Effector CD8-positive, alpha-beta T cell (primary cell): ENCODE data around the gene RASD1.

Experiments used
- DNase-seq: peaks from one replicate; lab custom pipeline; 2025; lab: John Stamatoyannopoulos, UW

The RASD1 gene

DNA sequence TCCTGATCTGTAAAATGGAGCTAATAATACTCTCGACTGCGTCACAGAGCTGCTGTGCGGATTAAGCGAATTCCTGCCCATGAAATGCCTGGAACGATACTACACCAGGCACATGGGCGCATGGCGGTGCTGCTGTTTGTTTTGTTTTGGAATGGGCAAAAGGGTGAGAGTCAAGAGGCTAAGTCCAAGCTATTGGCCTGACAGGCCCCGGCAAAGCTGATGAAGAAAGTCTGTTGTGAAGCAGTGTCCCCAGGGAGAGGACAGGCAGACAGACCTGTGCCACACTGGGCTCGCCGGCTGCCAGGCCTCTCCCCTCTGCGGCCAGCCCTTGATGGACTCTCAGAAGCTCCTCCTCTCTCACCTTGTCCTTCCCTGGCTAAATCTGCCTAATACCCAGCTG lies 31.3 kb upstream of the RASD1 start:
- DNase-seq = no peak

DNA sequence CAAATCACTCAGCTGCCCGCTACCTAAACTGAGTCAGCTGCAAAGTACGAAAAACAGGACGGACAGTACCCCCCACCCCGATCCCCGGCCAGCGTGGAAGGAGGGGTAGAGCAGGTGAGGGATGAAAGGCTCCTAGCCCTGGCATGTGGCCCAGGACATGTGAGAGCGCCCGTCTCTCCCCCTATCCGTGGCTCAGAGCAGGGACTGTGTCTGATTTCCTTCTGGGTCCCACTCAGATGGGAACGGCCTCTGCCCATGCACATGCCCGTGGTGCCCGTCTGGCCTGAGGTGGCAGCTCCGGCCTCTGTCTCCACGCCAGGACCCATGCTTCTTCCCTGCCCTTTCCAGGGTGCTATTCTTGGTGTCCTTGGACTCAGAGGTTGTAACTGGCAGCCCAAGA lies 30.2 kb upstream of the RASD1 start:
- DNase-seq = no peak

DNA sequence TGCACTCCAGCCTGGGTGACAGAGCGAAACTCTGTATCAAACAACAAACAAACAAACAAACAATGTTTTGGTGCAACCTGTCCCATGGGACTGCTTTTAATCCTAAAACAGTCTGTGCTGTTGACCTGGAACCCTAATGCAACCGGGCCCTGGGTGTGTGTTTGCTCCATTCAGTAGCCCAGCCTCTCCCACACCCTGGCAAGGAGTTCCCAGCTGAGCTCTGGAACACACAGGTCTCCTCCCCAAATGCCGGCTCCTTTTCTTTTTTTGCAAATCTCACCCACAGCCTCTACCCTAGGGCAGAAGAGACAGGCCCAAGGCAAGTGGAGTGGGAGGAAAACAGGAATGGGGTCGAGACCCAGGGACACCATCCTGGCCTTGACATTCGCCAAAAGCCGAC lies 29.8 kb upstream of the RASD1 start:
- DNase-seq = no peak

DNA sequence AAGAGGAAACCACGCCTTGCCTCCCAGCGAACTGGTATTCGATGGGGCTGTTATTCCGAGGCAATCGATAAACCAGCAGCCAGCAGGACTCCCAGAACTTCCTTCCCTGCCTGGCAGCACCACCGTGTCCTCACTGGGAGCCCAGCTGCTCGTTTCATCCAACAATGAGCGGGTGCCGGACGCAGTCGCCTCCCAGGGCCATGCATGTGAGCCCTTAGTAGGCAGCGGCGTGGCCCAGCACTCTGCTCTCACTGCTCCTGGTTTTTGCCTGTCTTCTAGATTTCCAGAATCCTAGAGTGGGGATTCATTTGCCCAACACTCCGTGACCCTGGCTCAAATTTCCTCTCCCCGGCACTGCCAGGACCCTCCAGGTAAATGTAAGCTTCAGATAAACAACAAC lies 29.1 kb upstream of the RASD1 start:
- no peak for DNase-seq

DNA sequence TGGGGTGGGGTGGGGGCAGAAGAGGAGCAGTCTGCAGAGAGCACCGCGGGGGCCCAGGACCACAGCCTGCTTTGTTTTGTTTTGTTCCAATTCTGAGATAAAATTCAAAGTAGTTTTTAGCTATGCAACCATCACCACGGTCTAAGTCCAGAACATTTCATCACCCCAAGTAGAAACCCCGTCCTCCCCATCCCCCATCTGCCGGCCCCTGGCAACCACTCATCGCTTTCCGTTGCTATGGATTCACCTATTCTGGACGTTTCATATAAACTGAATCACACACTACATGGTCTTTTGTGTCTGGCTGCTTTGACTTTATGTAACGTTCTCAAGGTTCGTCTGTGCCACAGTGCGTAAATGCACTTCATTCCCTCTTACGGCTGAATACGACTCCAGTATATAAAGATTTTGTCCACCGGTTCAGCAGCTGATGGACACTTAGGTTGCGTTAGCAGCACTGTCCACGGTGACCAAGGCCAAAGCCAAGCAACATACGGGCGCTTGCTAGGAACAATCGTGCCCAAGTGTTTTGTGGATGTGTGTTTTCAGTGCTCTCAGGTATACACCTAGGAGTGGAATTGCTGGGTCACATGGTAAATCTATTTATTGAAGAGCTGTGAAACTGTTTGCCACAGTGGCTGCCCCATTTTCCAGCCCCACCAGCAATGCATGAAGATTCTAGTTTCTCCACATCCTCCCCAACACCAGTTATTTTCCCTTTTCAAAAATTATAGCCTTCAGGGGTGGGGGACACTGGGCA lies 27.7 kb upstream of the RASD1 start:
- no peak for DNase-seq

DNA sequence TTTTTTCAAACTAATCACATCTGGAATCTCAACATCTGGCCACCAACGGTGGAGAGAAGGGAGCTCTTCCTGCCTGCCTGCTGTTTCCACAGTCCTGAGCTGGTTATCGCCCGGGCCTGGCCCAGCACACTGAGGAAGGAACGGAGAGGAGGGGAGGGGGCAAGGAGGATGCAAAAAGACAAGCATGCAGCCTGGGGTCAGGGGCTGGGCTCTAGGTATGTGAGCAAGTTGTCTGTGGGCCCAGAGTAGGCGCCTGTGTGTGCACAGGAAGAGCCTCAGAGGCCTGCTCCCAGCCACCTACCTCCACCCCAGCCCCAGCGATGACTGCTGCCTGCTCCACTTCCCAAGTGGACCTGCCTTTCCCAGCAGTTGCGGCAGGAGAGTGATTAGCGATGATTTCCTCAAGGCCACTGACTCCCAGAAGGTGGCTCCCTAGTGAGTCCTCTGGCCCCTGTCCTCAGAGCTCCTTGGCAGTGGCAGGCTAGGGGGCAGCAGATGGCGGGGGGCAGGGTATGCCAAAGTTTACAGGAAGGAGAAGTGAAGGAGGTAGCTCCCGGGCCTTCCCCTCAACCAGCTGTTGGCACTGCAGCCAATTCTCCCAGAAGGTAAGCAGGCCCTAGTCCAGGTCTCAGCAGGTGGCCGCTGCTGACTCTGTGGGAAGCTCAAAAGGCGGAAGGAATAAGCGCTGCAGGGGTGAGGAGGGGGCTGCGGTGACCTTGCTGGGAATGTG lies 27.0 kb upstream of the RASD1 start:
- DNase-seq = no peak

DNA sequence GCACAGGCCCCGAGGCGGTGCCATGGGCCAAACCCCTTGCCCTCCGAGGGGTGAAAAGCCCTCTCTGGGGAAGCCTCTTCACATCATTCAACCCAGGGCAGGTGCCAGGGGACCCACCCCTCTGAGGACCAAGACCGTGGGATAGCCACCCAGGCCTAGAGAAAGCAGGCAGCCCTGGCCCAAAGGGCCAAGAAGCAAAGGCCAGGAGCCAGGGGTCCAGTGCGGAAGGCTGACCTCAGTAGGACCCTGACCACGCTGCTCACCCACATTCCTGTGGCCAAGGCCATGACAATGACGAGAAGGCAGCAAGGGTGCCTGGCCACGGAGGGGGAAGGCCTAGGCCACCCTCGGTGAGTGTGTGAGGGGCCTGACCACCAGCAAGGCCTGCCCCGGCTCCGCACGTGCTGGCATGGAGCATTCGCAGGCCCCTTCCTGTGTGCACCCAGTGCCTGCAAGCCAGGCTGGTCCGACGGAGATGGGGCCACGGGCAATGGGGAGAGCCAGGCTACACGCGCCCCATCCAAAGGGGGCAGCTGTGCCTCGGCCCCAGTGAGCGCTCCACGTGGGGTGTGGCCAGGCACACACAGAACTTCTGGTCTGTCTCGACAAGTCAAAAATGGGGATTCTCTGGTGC lies 24.5 kb upstream of the RASD1 start:
- DNase-seq = no peak

DNA sequence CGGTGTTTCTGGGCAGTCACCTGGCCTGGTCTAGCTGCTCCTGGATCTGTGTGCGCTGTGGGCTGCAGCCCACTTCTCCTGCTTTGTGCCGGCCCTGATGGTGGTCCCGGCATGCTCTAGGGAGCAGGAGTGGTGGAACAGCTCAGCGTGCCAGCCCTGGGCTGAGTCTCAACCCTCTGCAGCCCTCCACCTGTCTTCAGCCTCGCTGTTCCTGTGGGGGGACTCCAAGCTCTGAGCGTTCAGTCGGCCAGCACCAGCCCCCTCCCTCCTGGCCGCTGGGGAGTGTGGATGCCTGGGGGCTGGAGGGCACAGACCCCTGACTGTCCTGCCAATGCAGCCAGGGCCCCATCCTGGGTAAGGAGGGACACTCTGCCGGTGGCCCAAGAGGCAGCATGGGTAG lies 23.7 kb upstream of the RASD1 start:
- no peak for DNase-seq

DNA sequence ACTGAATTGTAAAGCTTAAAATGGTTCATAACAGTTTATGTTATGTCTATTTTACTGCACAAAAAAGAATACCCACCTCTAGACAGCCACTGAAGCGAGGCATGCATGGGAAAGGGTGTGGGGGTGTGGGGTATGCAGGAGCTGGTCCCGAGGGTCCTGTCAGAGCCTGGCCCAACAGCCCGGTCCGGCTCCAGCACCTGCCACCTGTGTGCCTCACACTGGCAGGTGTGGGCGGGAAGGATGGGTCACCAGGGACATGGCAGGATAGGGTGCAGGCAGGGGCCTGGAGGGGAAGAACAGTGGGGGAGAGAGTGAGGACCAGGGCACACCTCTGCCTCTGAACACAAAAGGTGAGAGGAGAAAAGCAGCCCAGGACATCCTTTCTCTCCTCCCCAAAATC lies 22.8 kb upstream of the RASD1 start:
- DNase-seq = no peak

DNA sequence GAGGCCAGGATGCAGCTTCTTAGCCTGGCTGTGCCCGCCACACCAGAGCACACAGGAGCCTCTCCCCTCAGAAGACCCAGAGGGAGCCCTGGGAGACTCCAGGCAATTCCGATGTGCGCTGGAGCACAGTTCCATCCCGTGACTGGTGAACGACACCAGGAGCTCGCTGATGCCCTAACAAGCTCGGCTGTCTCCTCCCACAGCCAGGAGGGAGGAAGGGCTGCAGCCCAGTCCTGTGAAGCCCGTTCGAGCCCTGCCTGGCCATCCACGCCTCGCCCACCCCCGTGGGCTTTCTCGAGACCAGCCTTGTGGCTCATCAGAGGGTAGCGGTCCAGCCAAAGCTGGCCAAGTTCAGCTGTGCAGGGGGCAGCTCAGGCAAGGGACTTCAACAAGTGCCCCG lies 21.8 kb upstream of the RASD1 start:
- DNase-seq = no peak

DNA sequence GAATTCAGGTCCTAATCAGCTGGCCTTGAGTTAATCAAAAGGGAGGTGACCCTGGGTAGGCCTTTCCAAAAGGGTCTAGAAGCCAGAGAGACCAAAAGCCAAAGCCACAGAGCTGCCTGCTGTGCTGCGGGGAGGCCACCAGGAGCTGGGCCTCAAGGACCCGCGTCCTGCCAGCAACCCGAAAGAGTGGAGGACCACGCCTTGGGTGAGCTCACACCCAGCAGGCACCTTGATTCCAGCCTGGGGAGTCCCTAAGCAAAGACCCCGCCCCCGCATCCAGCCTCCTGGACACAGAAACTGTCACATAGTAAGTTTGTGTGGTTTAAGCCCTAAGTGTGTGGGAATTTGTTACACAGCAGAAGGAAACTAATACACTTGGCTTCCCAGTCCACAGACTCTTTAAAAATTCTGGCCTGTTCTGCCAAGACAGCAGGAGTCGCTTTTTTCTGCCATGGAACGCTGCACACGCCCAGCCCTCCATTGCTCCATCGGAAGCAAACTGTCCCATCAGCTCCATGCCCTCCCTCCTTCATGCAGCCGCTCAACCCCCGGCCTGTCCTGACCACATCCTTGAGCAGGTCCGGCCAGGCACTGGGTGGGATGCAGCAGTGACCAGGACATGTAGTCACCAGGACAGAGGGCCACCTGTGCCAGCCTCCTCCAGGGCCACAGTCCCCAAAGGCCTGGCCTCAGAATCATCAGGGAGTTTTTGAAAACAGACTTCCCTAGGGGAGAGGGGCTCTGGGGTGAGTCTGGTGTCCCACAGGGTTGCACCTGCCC lies 20.9 kb upstream of the RASD1 start:
- DNase-seq = no peak

DNA sequence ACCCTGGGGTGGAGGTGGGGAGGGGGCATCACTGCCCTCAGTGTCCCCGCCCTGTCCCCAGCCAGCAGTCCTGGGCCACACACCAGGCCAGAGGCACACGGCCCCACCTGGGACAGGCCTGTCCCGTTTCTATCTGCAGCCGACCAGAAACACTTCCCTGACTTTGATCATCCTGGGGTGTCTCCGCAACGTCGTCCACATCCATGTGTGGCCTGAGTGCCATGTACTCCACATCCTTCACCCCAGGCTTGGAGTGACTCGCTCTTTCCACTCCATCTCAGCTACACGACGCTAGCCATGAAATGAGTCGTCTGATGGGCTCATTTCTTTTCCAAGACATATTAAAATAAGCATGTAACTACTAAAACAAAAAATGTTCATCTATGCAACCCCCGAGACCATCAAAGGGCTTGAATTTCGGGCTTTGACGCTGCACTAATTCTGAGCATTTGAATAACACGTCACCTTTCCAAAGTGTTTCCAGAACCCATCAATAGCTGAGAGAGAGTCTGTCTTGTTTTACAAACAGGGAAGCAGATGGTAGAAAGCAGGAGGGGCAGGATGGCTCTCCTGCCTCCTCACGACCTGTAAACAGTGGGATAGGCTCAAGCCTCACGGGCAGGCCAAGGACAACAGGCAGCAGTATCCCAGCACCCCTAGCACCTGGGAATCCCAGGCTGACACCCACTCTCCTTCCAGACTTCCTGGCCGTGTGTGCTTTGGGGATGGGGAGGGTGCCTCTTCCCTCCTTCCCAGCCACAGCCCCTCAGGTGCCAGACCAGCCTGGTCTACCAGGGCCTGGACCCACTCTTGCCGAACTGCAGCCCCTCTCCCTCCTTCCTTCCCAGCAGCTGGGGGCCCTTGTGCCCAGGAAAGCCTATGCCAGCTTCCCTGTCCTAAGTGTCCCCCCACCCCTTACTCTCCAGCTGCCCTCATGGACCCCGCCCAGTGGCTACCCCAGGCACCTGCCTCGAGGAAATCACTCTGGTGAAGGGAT lies 20.0 kb upstream of the RASD1 start:
- DNase-seq = no peak

DNA sequence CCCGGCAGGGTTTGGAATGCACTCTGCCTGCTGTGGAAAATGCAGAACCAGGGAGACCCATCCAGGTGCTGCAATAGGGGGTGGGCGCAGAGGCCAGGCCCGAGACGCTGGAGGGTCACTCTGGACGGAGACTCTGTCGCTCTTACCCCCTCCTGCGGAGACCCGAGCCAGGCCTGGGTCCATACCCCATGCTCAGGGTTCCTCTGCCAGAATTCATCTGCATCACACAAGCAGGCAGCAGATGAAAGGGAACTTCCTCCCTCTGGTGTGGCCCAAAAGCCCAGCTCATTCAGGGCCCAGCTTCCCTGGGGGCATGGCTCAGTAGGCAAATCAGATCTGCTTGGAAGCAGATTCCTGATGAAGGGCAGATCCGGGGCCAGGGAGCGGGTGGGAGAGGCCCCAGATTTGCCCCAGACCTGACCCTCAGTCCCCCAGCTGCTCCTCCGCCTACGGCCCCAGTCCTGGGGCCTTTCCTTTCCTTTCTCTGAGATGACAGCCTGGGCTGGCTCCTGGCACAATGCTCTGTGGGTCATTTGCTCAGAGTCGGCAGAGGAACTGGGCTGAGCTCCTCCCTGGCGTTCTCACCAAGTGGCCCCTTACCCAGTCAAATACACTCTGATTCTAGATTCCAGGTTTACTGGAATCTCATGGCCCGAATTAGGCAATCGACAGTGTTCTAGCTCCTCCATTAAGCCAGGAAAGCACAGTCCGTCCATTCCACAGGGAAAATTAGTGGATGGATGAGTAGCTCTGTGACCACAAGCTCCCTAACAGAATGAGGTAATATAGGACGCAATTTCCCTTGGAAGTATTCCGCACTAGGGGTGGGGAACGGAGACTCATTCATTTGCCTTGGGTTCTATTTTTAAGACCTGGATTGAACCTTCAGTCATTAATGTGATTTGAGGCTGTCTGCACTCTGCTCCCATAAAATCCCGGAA lies 19.1 kb upstream of the RASD1 start:
- no peak for DNase-seq

DNA sequence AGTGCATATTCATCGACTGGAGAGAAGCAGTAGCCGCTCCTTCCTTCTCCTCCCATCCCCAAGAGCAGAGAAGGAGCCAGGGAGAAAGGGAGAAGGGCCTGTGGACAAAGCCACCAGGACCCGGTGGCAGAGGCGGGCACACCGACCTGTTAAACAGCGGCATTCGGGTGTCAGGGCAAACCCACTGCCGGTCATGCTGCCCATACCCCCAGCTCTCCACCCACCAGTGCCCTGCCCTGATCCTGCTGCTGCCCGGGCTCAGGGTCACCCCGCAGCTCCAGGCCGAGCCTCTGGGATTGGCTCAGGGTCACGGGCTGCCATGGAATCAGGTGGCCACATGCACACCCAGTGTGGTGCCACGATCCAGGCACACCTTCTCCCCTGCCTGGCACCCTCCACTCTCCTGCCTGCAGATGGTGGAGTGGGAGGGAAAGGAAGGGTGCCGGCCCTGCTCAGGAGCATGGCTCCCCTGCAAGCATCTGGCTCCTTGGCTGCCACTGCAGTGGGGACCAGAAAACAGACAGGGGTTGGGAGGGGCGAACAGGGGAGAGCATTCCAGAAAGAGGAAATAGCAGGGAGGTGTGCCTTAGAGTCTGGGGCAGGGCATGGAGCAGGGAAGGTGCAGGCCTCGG lies 18.3 kb upstream of the RASD1 start:
- no peak for DNase-seq

DNA sequence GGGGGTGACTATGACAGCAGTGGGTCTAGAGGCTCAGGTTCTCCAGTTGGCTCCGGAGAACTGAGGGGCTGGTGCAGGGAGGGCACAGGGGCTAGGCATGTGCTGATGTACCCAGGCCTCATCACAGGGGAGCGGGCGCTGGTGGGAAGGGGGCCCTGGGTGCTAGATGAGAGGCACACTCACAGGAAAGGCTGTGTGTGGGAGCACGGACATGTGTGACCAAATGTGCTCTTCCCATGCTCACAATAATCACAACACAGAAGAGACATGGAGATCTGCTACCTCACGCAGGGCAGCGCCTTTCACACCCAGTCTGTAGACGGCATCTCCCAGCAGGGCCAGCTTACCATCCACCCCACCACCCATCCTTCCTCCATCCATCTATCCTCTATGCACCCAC lies 17.4 kb upstream of the RASD1 start:
- no peak for DNase-seq

DNA sequence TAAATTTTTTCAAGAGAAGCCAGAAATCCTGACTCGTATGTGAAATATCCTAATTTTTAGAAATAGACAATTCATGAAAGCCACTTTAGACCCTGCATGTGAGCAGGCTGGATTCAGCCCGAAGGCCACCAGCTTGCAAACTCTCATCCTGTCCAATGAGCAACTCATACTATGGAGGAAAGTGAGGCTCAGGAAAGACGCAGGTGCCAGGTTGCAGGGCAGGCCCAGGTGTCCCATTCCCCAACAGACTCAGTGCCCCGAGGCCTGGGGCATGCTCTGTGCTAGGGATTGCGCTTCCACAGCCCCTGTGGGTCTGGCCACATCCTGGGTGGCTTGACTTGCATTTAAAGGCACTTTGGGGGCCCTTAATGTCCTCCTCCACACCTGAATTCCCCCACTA lies 16.7 kb upstream of the RASD1 start:
- DNase-seq = no peak

DNA sequence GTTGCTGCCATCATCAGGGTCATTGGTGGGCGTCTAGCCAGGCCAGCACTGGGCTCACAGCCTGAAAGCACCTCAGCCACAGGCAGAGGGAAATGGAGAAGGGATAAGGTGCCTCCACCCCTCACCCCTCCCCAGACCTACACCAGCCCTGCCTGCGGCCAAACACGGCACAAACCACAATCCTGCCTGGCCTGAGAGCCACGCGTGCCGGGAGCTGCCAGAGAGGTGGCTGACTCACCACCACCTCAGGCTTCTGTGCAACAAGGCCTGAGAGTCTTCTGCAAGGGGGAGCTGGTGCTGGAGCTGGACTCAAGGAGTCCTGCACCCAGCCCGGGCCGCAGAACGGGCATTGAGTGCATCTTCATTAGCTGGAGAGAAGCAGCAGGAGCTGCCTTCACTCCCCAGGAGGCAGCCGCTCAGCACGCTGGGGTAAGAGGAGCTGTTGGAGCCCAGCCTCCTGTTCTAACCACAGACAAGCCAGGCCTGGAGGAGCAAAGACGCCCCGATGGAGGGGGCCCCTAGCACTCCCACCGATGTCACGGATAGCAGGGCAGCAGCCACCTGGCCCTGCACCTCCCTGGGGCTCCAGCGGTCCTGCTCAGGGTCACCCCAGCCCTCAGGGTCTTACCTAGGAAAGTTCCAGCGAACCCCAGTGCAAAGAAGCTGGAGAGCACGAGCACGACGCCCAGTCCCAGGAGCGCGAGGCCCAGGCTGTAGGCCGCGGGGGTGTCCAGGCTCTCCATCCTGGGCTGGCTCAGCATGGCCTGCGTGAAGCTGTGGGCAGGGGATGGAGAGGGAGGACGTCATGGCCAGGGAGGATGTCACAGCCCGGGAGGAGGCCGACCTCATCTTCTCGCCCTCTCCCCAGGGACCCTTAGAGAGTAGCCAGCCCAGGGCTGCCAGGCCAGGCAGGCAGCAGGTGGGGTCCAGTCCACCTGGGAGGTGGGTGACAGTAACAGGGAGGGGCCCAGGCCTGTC lies 16.0 kb upstream of the RASD1 start:
- DNase-seq = no peak

DNA sequence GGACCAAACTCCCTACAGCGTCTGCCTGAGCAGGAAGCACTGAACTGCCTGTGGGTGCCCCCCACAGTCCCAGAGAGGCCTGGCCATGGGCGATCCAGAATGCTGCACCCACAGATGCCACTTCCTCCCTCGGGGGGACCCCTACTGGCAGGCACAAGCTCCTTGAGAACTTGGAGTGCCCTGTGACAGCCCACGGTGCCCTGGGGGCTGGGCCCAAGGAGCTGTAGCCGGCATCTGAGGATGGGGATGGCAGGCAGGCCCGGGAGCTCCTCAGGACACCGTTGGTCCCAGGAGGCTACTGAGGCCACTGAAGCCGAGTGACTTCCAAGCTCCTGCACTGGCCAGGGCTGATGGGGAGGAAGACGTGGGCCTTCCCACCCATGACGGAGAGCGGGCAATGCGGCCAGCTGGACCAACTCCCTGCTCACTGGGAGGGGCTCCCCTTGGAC lies 15.1 kb upstream of the RASD1 start:
- no peak for DNase-seq
